Activated T-helper 1 cell treated with anti-CD3 and anti-CD28 coated beads, Interleukin-12 subunit alpha, Interleukin-12 subunit beta, Interleukin-2, Interleukin-4 antibody, amounts not matched to agents 30 ng/mL and 10 ng/mL and 1 ng/mL, durations not matched to agents 14 hours and 24 hours and 36 hours (primary cell): ENCODE results near the gene GNG10. TPM values are rescaled to one million over a fixed set of nuclear protein-coding genes. Genes with fewer than 3 reads are reported as not detected.
"Not testable (repeated sequence)": the region's sequence is repeated elsewhere in the genome, so short reads cannot be mapped to it uniquely, and the experiment has no call there.

ENCODE experiments used
- DNase-seq: peaks from one replicate; pipeline ENCODE4 v3.0.0; 2021; ENCODE audit warnings: low spot score
- H3K27ac Mint-ChIP-seq: one replicate; pipeline ENCODE4 v1.8.0; 2021; ENCODE audit warnings: mild to moderate bottlenecking, mixed read lengths
- H3K27me3 Mint-ChIP-seq: one replicate; pipeline ENCODE4 v1.8.0; 2022; ENCODE audit warnings: mild to moderate bottlenecking, moderate library complexity, mixed read lengths; ENCODE audit not compliant: insufficient read depth
- H3K36me3 Mint-ChIP-seq: one replicate; pipeline ENCODE4 v1.8.0; 2021; ENCODE audit warnings: low read depth, mixed read lengths
- H3K4me1 Mint-ChIP-seq: one replicate; pipeline ENCODE4 v1.8.0; 2021; ENCODE audit warnings: low read depth, mixed read lengths
- H3K4me3 Mint-ChIP-seq: one replicate; pipeline ENCODE4 v1.8.0; 2021; ENCODE audit warnings: mild to moderate bottlenecking, moderate library complexity, mixed read lengths
- H3K9me3 Mint-ChIP-seq: one replicate; pipeline ENCODE4 v1.8.0; 2021; ENCODE audit warnings: mixed read lengths
- intact Hi-C: fragments of 100-400 bp; cut with micrococcal nuclease; formaldehyde crosslinking; loops from one replicate; pipeline ENCODE4 v1.15.1; 2024
- total RNA-seq: library from RNA; stranded (reverse); gene quantifications from 2 replicates; pipeline ENCODE4 v1.2.3, GENCODE V29; 2022

GNG10 gene
- total RNA-seq, 1 donor from 2014 or later = 30.7 TPM

DNA sequence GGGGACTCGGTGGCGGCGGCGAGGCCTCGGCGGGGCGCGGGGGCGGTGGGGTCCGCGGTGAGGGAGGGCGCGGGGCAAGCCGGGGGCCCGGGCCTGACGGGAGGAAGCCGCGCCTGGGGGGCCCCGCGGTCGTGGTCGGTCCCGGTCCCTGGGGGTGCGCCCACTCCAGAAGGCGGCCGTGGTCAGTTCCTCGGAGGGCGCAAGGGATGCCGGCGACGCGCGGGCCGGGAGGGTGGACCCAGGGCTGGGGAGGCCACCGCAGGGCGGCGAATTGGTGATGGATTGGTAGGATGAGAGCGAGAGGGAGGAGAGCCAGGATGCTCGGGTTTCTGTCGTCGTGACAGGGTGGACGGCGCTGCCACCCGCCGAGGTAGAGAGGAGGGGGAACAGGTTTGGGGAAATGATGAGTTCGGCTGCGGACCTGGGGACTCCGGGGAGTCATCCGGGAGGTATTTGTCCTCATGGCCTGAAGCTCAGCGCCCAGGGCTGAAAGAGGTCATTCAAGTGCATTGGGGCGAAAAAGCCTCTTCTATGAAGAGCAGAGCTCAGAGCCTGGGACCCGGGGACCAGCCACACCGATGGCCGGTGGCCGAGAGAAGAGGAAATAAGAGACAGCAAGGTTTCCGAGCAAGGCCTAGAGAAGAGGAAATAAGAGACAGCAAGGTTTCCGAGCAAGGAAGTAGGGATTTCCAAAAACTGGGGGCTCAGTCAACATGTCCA lies 557 bp downstream of the GNG10 start:
- intact Hi-C loops = loop anchor here (1.0 to 10.0 kb wide), 9 partner anchors 31 to 825 kb away; partner anchors contain the start of genes DNAJC25, KIAA1958, SUSD1 and UGCG
- Mint-ChIP-seq H3K4me3 (peak overlapping the region; percentile 89), H3K27ac (peak overlapping the region; percentile 83), H3K9me3 (no peaks in the 10 kb centered on the region), H3K27me3 (no peaks in the 10 kb centered on the region), H3K4me1 (peaks cover 34% of the 10 kb centered on the region), H3K36me3 (peaks cover 16% of the 10 kb centered on the region)
- peak; percentile 19 for DNase-seq

DNA sequence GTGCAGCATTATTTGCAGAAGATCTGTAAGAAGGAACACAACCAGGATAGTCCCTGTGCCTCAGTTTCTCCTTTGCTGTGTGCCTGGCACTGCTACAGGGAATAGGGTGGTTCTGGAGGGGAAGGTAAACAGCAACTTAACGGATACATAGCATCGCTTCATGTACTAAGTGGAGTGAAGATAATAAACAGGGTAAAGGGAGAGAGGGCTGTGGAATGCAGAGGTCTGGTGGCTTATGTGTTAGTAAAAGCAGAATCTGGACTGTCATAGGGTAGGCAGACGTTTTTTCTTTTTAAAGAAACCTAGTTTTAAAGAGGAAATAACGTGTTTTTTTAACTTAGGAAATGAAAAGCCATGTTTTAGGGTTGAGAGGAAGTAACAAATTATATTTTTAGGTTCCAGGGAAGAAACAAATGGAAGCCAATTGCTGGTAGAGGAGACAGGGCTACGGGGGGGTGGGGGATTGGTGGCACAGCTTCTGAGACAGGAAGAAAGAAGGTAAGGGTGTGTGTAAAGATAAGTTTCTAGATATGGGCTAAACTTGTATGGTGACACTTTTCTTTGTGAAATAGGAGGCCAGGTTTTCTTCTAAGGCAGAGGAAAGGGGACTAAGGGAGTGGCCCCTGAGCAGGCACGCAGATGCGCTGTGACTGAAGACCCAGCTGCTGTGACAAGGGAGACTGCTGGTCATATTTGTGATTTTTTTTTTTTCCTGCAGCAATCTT lies 1.3 kb downstream of the GNG10 start:
- H3K27ac Mint-ChIP-seq = peak overlapping the region; percentile 83
- intact Hi-C loops = loop anchor here (1.0 to 10.0 kb wide), 6 partner anchors 64 to 716 kb away; partner anchors contain the start of genes SUSD1 and UGCG
- H3K9me3 Mint-ChIP-seq = no peaks in the 10 kb centered on the region
- DNase-seq = no peak
- peaks cover 16% of the 10 kb centered on the region for H3K36me3 Mint-ChIP-seq
- peaks cover 34% of the 10 kb centered on the region for H3K4me1 Mint-ChIP-seq
- H3K27me3 Mint-ChIP-seq = no peaks in the 10 kb centered on the region
- H3K4me3 Mint-ChIP-seq = peak overlapping the region; percentile 89

DNA sequence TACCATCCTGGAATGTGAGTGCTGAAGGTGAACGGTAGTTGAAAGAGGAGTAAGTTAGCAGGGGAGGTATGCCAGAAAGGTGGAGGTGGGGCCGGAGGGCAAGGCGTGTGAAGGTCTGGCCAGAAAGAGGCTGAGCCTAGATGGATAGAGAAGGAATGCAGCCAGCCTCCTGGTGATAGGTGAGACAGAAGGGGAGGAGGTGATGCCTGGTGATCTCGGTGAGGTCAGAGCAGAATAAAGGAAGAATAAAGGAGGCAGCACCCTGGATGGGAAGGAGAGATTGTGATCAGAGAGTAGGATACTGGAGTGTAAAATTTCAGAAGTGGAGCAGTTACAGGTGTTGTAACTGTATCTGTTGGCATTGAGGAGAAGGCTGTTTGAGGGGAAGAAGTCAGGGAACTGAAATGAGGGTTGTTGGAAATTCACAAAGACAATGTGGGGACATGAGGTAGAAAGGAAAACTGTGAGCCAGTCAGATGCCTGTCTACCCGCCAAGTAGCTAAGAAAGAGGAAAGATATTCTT lies 2.0 kb downstream of the GNG10 start:
- H3K4me1 Mint-ChIP-seq = peaks cover 34% of the 10 kb centered on the region
- peak overlapping the region; percentile 83 for H3K27ac Mint-ChIP-seq
- peak overlapping the region; percentile 89 for H3K4me3 Mint-ChIP-seq
- DNase-seq = no peak
- H3K36me3 Mint-ChIP-seq = peaks cover 17% of the 10 kb centered on the region
- H3K9me3 Mint-ChIP-seq = no peaks in the 10 kb centered on the region
- intact Hi-C loops = loop anchor here (1.0 to 10.0 kb wide), 6 partner anchors 65 to 715 kb away; partner anchors contain the start of genes SUSD1 and UGCG
- H3K27me3 Mint-ChIP-seq = no peaks in the 10 kb centered on the region

DNA sequence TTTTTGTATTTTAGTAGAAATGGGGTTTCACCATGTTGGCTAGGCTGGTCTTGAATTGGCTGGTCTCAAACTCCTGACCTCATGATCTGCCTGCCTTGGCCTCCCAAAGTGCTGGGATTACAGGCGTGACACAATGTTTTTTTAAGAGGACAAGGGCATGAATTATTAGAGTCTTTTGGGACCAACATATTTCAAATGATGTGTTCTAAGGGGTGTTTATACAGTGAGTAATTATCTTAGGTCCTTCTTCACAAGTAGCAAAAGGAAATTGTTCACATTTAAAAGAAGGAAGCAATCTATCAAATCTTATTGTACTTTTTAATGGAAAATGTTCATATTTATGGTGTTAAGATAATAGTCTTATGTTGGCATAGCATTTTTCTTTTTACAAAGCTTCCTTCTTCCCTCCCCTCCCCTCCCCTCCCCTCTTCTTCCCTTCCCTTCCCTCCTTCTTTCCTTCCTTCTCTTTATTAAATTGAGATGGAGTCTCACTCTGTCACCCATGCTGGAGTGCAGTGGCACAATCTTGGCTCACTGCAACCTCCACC lies 6.7 kb downstream of the GNG10 start:
- Mint-ChIP-seq H3K36me3 (peaks cover 24% of the 10 kb centered on the region), H3K27me3 (no peaks in the 10 kb centered on the region), H3K4me1 (peaks cover 17% of the 10 kb centered on the region), H3K9me3 (no peaks in the 10 kb centered on the region), H3K27ac (no peak overlapping the region), H3K4me3 (no peak overlapping the region)
- intact Hi-C loops = loop anchor here (10.0 kb wide), 1 partner anchor 507 kb away; the partner anchor contains the start of gene SUSD1
- no peak for DNase-seq

DNA sequence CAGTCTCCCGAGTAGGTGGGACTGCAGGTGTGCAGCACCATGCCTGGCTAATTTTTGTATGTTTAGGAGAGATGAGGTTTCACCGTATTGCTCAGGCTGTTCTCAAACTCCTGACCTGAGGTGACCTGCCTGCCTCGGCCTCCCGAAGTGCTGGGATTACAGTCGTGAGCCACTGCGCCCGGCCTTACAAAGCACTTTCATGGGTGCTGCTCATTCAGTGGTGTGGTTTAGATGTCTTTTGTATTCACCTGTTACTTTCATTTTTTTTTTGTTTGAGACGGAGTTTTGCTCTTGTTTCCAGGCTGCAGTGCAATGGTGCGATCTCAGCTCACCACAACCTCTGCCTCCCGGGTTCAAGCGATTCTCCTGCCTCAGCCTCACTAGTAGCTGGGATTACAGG lies 7.2 kb downstream of the GNG10 start:
- Mint-ChIP-seq H3K36me3 (peaks cover 19% of the 10 kb centered on the region), H3K4me1 (peaks cover 12% of the 10 kb centered on the region)
- not testable (repeated sequence) for H3K4me3 Mint-ChIP-seq, H3K9me3 Mint-ChIP-seq, H3K27me3 Mint-ChIP-seq, DNase-seq, H3K27ac Mint-ChIP-seq
- intact Hi-C loops = loop anchor here (10.0 kb wide), 1 partner anchor 506 kb away; the partner anchor contains the start of gene SUSD1

DNA sequence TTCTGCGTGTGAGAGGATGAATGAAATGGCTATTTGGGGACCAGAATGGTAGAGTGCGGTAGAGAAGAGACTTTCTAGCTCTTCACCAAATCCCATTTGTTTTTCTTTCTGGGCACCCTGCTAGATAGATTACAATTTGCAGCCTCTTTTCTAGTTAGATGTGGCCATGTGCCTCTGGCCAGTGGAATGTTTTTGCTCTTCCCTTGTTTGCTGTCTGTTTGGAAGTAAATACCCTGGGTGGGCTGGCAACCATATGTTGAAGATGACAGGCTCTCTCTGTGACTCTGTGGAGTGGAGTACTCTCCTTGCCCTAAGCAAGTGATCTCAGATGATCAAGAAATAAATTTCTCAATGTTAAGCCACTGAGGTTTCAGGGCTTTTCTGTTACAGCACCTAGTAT lies 12.9 kb downstream of the GNG10 start:
- Mint-ChIP-seq H3K36me3 (peaks cover 29% of the 10 kb centered on the region), H3K27me3 (no peaks in the 10 kb centered on the region), H3K9me3 (no peaks in the 10 kb centered on the region), H3K4me3 (no peak overlapping the region), H3K4me1 (no peaks in the 10 kb centered on the region), H3K27ac (no peak overlapping the region)
- no peak for DNase-seq
- intact Hi-C loops = no loop called here

DNA sequence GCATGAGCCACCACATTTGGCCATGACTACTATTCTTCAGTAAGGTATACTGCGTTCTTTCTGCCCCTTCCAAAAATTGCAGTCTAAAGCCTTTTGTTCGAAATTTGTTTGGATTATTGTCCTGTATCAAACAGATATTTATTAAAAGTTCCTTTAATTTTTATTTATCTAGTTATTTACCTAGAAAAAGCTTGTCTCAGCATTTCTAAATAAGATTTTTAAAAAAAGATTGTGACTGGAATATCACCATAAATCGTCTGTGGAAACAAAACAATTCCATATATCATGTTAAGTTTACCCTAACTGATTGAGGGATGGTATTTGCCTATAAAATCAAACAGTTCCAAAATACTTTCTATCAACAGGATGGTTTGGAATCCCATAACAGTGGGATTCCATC lies 14.7 kb downstream of the GNG10 start:
- intact Hi-C loops = no loop called here
- no peaks in the 10 kb centered on the region for H3K27me3 Mint-ChIP-seq
- H3K27ac Mint-ChIP-seq = no peak overlapping the region
- H3K4me1 Mint-ChIP-seq = no peaks in the 10 kb centered on the region
- H3K36me3 Mint-ChIP-seq = peaks cover 21% of the 10 kb centered on the region
- H3K4me3 Mint-ChIP-seq = no peak overlapping the region
- no peaks in the 10 kb centered on the region for H3K9me3 Mint-ChIP-seq
- DNase-seq = no peak

DNA sequence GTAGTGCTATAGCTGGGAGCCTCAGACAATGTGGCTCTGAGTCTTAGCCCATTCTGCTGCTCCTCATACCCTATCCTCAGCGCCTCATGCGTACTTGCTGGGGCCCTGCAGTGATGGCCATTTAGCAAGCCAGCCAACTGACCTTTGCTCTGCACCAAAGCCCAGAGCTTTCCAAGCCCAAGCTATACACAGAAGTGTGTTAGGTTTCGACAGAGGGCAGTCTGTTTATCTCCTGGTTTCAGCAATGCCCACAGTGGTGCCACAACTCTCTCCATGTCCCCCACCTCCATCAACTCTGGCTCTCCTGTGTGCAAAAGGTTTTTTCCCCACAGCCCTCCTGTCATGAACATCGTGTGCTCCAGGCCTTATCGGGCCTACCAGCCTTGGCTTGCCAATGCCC lies 16.9 kb downstream of the GNG10 start:
- Mint-ChIP-seq H3K4me3 (no peak overlapping the region), H3K4me1 (no peaks in the 10 kb centered on the region), H3K36me3 (peaks cover 20% of the 10 kb centered on the region), H3K27me3 (no peaks in the 10 kb centered on the region), H3K9me3 (no peaks in the 10 kb centered on the region), H3K27ac (no peak overlapping the region)
- intact Hi-C loops = no loop called here
- DNase-seq = no peak

DNA sequence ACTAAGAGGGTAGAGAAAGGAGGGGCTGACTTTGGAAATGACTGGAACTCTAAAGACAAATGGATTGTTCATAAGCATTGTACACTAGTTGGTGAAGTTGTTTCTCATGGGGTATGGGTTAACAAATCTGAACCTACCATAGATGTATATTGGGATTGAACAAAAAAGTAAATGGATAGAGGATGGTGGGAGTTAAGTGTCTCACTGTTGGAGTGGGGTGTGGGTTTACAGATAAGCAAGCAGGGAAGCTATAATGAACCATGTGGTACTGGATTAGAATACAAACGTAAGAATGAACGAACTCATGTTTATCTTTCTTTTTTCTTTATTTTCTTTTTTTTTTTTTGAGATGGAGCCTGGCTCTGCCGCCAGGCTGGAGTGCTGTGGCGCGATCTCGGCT lies 17.8 kb downstream of the GNG10 start:
- Mint-ChIP-seq H3K27me3 (no peaks in the 10 kb centered on the region), H3K27ac (no peak overlapping the region), H3K4me1 (no peaks in the 10 kb centered on the region)

DNA sequence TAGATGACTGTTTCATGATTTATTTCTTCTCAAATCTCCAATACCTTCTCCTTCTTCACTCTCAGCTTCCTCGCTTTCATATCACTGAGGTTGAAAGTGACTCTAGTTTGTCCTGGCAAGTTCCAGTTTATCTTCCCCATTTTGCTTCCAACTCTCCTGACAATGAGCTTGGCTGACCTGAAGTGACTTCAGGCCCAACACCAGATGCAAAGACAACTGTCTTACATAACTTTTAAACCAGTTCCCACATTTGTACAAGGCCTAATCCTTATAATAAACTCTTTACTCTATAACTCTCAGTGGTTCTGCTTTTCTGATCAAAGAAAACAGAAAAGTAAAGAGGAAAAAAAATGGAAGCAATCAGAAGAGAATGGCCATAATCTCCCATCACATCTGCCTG lies 22.0 kb downstream of the GNG10 start:
- Mint-ChIP-seq H3K27ac (no peak overlapping the region), H3K27me3 (no peaks in the 10 kb centered on the region), H3K36me3 (peaks cover 8% of the 10 kb centered on the region), H3K4me3 (no peak overlapping the region), H3K4me1 (no peaks in the 10 kb centered on the region), H3K9me3 (no peaks in the 10 kb centered on the region)
- DNase-seq = no peak
- intact Hi-C loops = no loop called here

More for the DNA sequence above, 17.8 kb downstream of the GNG10 start:
- H3K9me3 Mint-ChIP-seq = no peaks in the 10 kb centered on the region
- H3K4me3 Mint-ChIP-seq = no peak overlapping the region
- intact Hi-C loops = no loop called here
- DNase-seq = no peak
- H3K36me3 Mint-ChIP-seq = peaks cover 18% of the 10 kb centered on the region

DNA sequence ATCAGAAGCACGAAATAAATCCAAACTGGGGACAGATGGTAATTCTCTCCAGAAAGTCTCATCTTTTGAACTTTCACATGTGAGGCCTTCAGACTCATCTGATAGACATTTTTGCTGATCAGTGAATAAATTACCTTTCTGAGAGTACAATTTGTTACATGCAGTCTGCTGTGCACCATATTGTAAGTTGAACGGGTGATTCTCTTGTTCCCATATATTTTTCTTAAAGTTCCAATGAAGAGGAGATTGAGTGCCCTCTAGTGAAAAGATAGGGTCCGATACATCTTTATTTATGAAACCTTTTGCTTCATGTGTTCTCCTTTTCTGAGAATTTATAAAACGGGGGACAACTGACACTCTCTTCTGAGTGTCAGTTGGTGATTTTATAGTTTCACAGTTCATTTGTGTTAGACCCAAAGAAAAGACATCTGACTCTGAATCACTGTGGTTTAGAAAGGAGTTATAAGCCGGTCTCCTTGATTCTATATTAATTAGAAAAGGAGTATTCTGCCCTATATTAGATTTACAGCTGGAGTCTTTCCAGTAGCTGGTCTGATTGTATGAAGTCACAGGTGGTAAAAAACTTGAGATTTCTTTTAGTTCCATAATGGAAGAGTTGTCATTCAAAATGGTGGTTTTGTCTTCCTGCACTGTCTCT lies 30.4 kb downstream of the GNG10 start:
- Mint-ChIP-seq H3K36me3 (no peaks in the 10 kb centered on the region), H3K9me3 (no peaks in the 10 kb centered on the region), H3K4me3 (no peak overlapping the region), H3K4me1 (no peaks in the 10 kb centered on the region), H3K27ac (no peak overlapping the region), H3K27me3 (peaks cover 2% of the 10 kb centered on the region)
- intact Hi-C loops = loop anchor here (1.0 kb wide), 1 partner anchor 94 kb away; no protein-coding TSS in a partner anchor
- no peak for DNase-seq

DNA sequence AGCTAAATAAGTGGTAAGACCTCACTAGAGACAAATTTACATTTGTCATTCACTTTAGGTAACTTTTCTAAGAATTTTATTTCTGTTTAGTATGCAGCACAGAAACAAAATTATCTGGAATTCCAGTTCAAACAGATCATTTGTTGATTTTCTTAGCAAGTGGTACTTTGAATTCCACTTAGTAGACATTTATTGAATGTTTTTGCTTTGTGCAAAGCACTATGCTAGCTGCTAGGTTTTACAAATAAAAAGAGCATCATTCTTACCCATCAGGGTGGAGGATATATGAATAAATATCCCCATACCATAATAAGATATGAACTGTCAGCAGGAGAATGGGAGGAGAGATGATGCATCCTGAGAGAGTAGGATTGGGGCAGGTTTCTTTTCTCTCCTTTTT lies 35.4 kb downstream of the GNG10 start:
- H3K4me1 Mint-ChIP-seq = peaks cover 10% of the 10 kb centered on the region
- H3K36me3 Mint-ChIP-seq = peaks cover 2% of the 10 kb centered on the region
- DNase-seq = no peak
- intact Hi-C loops = no loop called here
- H3K27ac Mint-ChIP-seq = no peak overlapping the region
- H3K4me3 Mint-ChIP-seq = no peak overlapping the region
- no peaks in the 10 kb centered on the region for H3K9me3 Mint-ChIP-seq
- no peaks in the 10 kb centered on the region for H3K27me3 Mint-ChIP-seq
